H9 (cell line): ENCODE measurements around the gene LRRC42. TPM values are rescaled to one million over a fixed set of nuclear protein-coding genes. Genes with fewer than 3 reads are reported as not detected.
A peak's percentile ranks its signal among the peaks of the same experiment; 100 is the strongest.

Source experiments
- DNase-seq: peaks from one replicate; pipeline ENCODE4 v3.0.0-alpha.2; 2017
- H2AFZ ChIP-seq: one replicate; pipeline ENCODE4 v1.6.1; 2013; ENCODE audit warnings: mild to moderate bottlenecking, low read length, control low read depth, moderate library complexity
- H2AK5ac ChIP-seq: 2 replicates; pipeline ENCODE4 v1.6.1; 2013; ENCODE audit warnings: low read length, control low read depth, mixed read lengths; ENCODE audit not compliant: insufficient read length
- H2BK120ac ChIP-seq: one replicate; pipeline ENCODE4 v1.6.1; 2013; ENCODE audit warnings: low read depth, mild to moderate bottlenecking, low read length, control low read depth, inconsistent platforms; ENCODE audit not compliant: poor library complexity, severe bottlenecking
- H2BK12ac ChIP-seq: 2 replicates; pipeline ENCODE4 v1.6.1; 2013; ENCODE audit warnings: low read length, control low read depth, mixed read lengths, low read depth; ENCODE audit not compliant: insufficient read length
- H2BK15ac ChIP-seq: 2 replicates; pipeline ENCODE4 v1.6.1; 2013; ENCODE audit warnings: low read depth, low read length, control low read depth
- H2BK20ac ChIP-seq: one replicate; pipeline ENCODE4 v1.6.1; 2013; ENCODE audit warnings: low read depth, mild to moderate bottlenecking, low read length, control low read depth, inconsistent platforms; ENCODE audit not compliant: poor library complexity, severe bottlenecking
- H2BK5ac ChIP-seq: 2 replicates; pipeline ENCODE4 v1.6.1; 2013; ENCODE audit warnings: low read length, control low read depth, mixed read lengths; ENCODE audit not compliant: insufficient read length
- H3K14ac ChIP-seq: 2 replicates; pipeline ENCODE4 v1.6.1; 2013; ENCODE audit warnings: low read length, control low read depth; ENCODE audit not compliant: insufficient read depth
- H3K18ac ChIP-seq: 2 replicates; pipeline ENCODE4 v1.6.1; 2013; ENCODE audit warnings: low read depth, mild to moderate bottlenecking, mixed read lengths, low read length, control low read depth; ENCODE audit not compliant: insufficient read length
- H3K23ac ChIP-seq: 2 replicates; pipeline ENCODE4 v1.6.1; 2013; ENCODE audit warnings: low read length, control low read depth, mixed read lengths, low read depth; ENCODE audit not compliant: insufficient read length
- H3K23me2 ChIP-seq: 2 replicates; pipeline ENCODE4 v1.6.1; 2013; ENCODE audit warnings: low read depth, mild to moderate bottlenecking, mixed read lengths, low read length, control low read depth; ENCODE audit not compliant: insufficient read length, poor library complexity, severe bottlenecking
- H3K27ac ChIP-seq: 2 replicates; pipeline ENCODE4 v1.5.1; 2013; ENCODE audit warnings: low read length, control low read depth, mixed read lengths, low read depth; ENCODE audit not compliant: insufficient read length
- H3K27me3 ChIP-seq: 2 replicates; pipeline ENCODE4 v1.6.1; 2013; ENCODE audit warnings: low read length, control low read depth, inconsistent platforms; ENCODE audit not compliant: insufficient read depth
- H3K4ac ChIP-seq: 2 replicates; pipeline ENCODE4 v1.6.1; 2013; ENCODE audit warnings: low read depth, mild to moderate bottlenecking, control low read depth, inconsistent platforms, low read length, moderate library complexity
- H3K4me1 ChIP-seq: 2 replicates; pipeline ENCODE4 v1.6.1; 2013; ENCODE audit warnings: low read length, control low read depth, inconsistent platforms; ENCODE audit not compliant: insufficient read depth
- H3K4me2 ChIP-seq: 2 replicates; pipeline ENCODE4 v1.6.1; 2013; ENCODE audit warnings: low read length, control low read depth, mixed read lengths; ENCODE audit not compliant: insufficient read length, insufficient read depth
- H3K56ac ChIP-seq: 2 replicates; pipeline ENCODE4 v1.6.1; 2013; ENCODE audit warnings: low read depth, mild to moderate bottlenecking, mixed read lengths, low read length, control low read depth; ENCODE audit not compliant: insufficient read length
- H3K79me1 ChIP-seq: 2 replicates; pipeline ENCODE4 v1.6.1; 2013; ENCODE audit warnings: low read depth, mild to moderate bottlenecking, moderate library complexity, low read length, control low read depth, inconsistent platforms; ENCODE audit not compliant: insufficient read depth, poor library complexity, severe bottlenecking
- H3K79me2 ChIP-seq: 2 replicates; pipeline ENCODE4 v1.6.1; 2013; ENCODE audit warnings: low read length, control low read depth, inconsistent platforms; ENCODE audit not compliant: insufficient read depth
- H3K9ac ChIP-seq: 2 replicates; pipeline ENCODE4 v1.6.1; 2013; ENCODE audit warnings: low read length, control low read depth, mixed read lengths; ENCODE audit not compliant: insufficient read length; ENCODE audit errors: extremely low read depth
- H3K9me3 ChIP-seq: one replicate; pipeline ENCODE4 v1.6.1; 2013; ENCODE audit warnings: low read depth, low read length, inconsistent platforms; ENCODE audit not compliant: control insufficient read depth
- H3T11ph ChIP-seq: one replicate; pipeline ENCODE4 v1.6.1; 2013; ENCODE audit warnings: mild to moderate bottlenecking, low read length, control low read depth, inconsistent platforms
- H4K20me1 ChIP-seq: one replicate; pipeline ENCODE4 v1.6.1; 2013; ENCODE audit not compliant: control insufficient read depth, insufficient read length, insufficient read depth
- H4K5ac ChIP-seq: 2 replicates; pipeline ENCODE4 v1.6.1; 2013; ENCODE audit warnings: low read depth, mild to moderate bottlenecking, mixed read lengths, low read length, control low read depth; ENCODE audit not compliant: insufficient read length
- H4K8ac ChIP-seq: replicated peaks from 2 replicates; pipeline ENCODE4 v1.6.1; 2013; ENCODE audit warnings: low read length, control low read depth, mixed read lengths, low read depth; ENCODE audit not compliant: insufficient read length
- H4K91ac ChIP-seq: 2 replicates; pipeline ENCODE4 v1.6.1; 2013; ENCODE audit warnings: low read depth, mild to moderate bottlenecking, moderate library complexity, mixed read lengths, low read length, control low read depth; ENCODE audit not compliant: insufficient read length
- H3K27ac Mint-ChIP-seq, 3 experiments: 2 replicates in 2 of 3; 3 replicates in 1 of 3; pipeline ENCODE4 v1.8.0; 2020 to 2021; ENCODE audit warnings: mixed read lengths in 3 of 3, mild to moderate bottlenecking in 1 of 3, moderate library complexity in 1 of 3
- H3K27me3 Mint-ChIP-seq: 2 replicates; pipeline ENCODE4 v1.8.0; 2021; ENCODE audit warnings: low read depth, mild to moderate bottlenecking, moderate library complexity, mixed read lengths
- H3K36me3 Mint-ChIP-seq, 3 experiments: 2 replicates in 2 of 3; 3 replicates in 1 of 3; pipeline ENCODE4 v1.8.0; 2020 to 2021; ENCODE audit warnings: low read depth in 3 of 3, mixed read lengths in 3 of 3; ENCODE audit not compliant: insufficient read depth in 1 of 3
- H3K4me1 Mint-ChIP-seq, 2 experiments: 2 replicates each; pipeline ENCODE4 v1.8.0; 2020; ENCODE audit warnings: mixed read lengths in 2 of 2
- H3K4me3 Mint-ChIP-seq, 2 experiments: 2 replicates in 1 of 2; 3 replicates in 1 of 2; pipeline ENCODE4 v1.8.0; 2020 to 2021; ENCODE audit warnings: mild to moderate bottlenecking in 2 of 2, mixed read lengths in 2 of 2, moderate library complexity in 1 of 2
- H3K9me3 Mint-ChIP-seq, 2 experiments: 2 replicates in 1 of 2; 3 replicates in 1 of 2; pipeline ENCODE4 v1.8.0; 2020; ENCODE audit warnings: mild to moderate bottlenecking in 2 of 2, mixed read lengths in 2 of 2, moderate library complexity in 1 of 2
- WGBS: extraction: QIAGEN DNeasy Blood & Tissue Kit; methylation state at CpG from one replicate; pipeline ENCODE4 v1.1.7; 2013; ENCODE audit warnings: missing lambda C conversion rate, low lambda C conversion rate, mixed read lengths; ENCODE audit not compliant: insufficient read length; ENCODE audit errors: extremely low coverage; 5-methylcytosine and 5-hydroxymethylcytosine counted together
- total RNA-seq: library from RNA; stranded (reverse); gene quantifications from 2 replicates; pipeline ENCODE4 v1.2.1, GENCODE V29; 2021
- TF ChIP-seq, protein P1 (sequence below): fragments of 200-600 bp; sonication (generic); conservative IDR thresholded peaks from 3 replicates; pipeline ENCODE4 v1.8.0; 2021; ENCODE audit warnings: antibody characterized with exemption, mild to moderate bottlenecking

Gene LRRC42
- total RNA-seq, 1 experiment from 2014 or later = 36.3 TPM

- H3K4me1 ChIP-seq = 0 out of 2 replicates have a peak, but pooled peaks cover 2% of the 10 kb centered on the region
- no peak overlapping the region for H3K18ac ChIP-seq
- no peaks in the 10 kb centered on the region for H3K27me3 Mint-ChIP-seq
- H3K27ac ChIP-seq = no peak overlapping the region
- no peak overlapping the region for H3K14ac ChIP-seq
- no peak for DNase-seq
- no peak overlapping the region for H2BK5ac ChIP-seq
- no peak overlapping the region for H4K8ac ChIP-seq
- TF ChIP-seq, protein P1, sequence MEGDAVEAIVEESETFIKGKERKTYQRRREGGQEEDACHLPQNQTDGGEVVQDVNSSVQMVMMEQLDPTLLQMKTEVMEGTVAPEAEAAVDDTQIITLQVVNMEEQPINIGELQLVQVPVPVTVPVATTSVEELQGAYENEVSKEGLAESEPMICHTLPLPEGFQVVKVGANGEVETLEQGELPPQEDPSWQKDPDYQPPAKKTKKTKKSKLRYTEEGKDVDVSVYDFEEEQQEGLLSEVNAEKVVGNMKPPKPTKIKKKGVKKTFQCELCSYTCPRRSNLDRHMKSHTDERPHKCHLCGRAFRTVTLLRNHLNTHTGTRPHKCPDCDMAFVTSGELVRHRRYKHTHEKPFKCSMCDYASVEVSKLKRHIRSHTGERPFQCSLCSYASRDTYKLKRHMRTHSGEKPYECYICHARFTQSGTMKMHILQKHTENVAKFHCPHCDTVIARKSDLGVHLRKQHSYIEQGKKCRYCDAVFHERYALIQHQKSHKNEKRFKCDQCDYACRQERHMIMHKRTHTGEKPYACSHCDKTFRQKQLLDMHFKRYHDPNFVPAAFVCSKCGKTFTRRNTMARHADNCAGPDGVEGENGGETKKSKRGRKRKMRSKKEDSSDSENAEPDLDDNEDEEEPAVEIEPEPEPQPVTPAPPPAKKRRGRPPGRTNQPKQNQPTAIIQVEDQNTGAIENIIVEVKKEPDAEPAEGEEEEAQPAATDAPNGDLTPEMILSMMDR = no peak
- H4K91ac ChIP-seq = no peak overlapping the region
- H4K20me1 ChIP-seq = no peaks in the 10 kb centered on the region
- peak overlapping the region in 1 of 2 experiments; percentile 41; a peak in 3 of 5 replicates for H3K4me3 Mint-ChIP-seq
- 100% methylated on average over 2 of the region's 5 CpGs for WGBS
- H3K27ac Mint-ChIP-seq = peak overlapping the region; percentile 37 to 82 (median 81)
- H3K9me3 Mint-ChIP-seq = no peaks in the 10 kb centered on the region
- H2BK12ac ChIP-seq = no peak overlapping the region
- H3T11ph ChIP-seq = no peak overlapping the region
- H3K4ac ChIP-seq = no peak overlapping the region
- peaks cover 29 to 77% (median 66%) of the 10 kb centered on the region in 3 experiments; a peak in 6 of 7 replicates for H3K36me3 Mint-ChIP-seq
- no peak overlapping the region for H2BK120ac ChIP-seq
- H3K23me2 ChIP-seq = no peaks in the 10 kb centered on the region
- no peak overlapping the region for H3K56ac ChIP-seq
- H3K79me2 ChIP-seq = no peaks in the 10 kb centered on the region
- no peak overlapping the region for H2AK5ac ChIP-seq
- H3K9me3 ChIP-seq = no peaks in the 10 kb centered on the region
- no peak overlapping the region for H3K4me2 ChIP-seq
- no peak overlapping the region for H2AFZ ChIP-seq
- H2BK15ac ChIP-seq = no peak overlapping the region
- peaks cover 6 to 10% of the 10 kb centered on the region in 2 experiments for H3K4me1 Mint-ChIP-seq
- no peaks in the 10 kb centered on the region for H3K27me3 ChIP-seq
- H3K9ac ChIP-seq = no peak overlapping the region
- H3K23ac ChIP-seq = no peak overlapping the region
- no peak overlapping the region for H4K5ac ChIP-seq
- H3K79me1 ChIP-seq = no peaks in the 10 kb centered on the region
- no peak overlapping the region for H2BK20ac ChIP-seq
These were observed 18.0 kb downstream of the LRRC42 start for GRCh38 chr1:53964109-53964508.
